NCI-H524 treated with DMSO at 0.1 percent for 48 hours (cell line): ENCODE results near the gene GAB2.
"Not testable (repeated sequence)": the region's sequence is repeated elsewhere in the genome, so short reads cannot be mapped to it uniquely, and the experiment has no call there.

Experiments used
- DNase-seq: peaks from one replicate; lab custom pipeline; 2025; lab: John Stamatoyannopoulos, UW

The GAB2 gene

DNA sequence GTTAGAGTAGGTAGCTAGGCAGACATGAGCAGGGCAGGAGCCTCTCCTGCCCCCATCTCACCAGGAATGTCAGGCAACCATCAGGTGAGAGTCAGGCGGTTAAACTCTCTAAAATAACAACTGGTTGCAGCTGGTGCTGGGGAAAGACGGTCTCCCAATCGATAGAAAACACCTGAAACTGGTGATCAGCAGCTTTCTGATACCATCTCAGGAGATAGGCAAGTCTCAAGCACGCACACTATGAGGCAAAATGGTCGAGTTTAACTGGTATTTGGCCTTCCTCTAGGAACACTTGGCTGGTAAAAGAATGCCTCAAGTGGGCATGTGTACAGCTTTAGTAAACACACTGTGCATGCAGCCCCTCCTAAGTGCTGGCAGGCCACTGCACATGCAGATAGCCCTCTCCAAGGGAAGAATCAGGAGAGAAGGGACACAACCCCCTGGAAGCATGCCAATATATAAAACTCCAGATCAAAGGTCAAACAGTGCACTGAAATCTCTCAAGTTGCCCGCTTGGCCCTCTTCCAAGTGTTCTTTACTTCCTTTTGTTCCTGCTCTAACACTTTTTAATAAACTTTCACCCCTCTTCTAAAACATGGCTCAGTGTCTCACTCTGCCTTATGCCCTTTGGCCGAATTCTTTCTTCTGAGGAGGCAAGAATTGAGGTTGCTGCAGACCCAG is 140.2 kb downstream of the GAB2 start:
- no peak for DNase-seq

DNA sequence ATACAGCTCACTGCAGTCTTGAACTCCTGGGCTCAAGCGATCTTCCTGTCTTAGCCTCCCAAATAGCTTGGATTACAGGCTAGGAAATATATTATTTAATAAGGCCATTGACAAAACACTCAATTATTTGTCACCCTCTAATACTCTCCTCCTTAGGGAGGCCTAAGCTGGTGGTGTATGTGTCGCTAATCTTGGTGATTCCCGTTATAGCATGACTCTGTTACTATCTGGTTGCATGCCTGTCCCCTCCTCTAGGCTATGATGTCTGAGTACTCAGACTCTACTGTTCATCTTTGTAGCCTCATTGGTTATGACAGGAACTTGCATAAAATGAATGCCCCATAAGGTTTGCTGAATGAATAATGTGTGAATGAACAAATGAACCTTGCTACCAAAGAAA is 141.3 kb downstream of the GAB2 start:
- DNase-seq = no peak

DNA sequence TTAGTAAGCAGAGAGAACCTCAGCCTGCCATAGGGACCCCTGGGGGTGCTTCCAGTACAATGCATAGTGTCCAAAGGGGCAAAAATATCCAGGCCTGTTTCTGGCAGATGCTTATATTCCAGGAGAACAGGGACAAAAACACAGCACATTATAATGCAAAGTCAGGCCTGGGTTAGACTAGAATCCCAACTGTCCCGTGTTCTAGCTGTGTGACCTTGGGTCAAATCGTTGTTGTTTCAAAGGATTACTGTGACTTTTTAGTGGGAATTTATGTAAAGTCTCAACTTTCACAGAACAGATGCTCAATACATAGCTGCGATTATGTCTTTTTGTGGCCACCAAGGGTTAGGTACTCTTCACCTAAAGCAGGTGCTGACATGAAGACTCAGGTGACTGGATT is 142.9 kb downstream of the GAB2 start:
- no peak for DNase-seq

DNA sequence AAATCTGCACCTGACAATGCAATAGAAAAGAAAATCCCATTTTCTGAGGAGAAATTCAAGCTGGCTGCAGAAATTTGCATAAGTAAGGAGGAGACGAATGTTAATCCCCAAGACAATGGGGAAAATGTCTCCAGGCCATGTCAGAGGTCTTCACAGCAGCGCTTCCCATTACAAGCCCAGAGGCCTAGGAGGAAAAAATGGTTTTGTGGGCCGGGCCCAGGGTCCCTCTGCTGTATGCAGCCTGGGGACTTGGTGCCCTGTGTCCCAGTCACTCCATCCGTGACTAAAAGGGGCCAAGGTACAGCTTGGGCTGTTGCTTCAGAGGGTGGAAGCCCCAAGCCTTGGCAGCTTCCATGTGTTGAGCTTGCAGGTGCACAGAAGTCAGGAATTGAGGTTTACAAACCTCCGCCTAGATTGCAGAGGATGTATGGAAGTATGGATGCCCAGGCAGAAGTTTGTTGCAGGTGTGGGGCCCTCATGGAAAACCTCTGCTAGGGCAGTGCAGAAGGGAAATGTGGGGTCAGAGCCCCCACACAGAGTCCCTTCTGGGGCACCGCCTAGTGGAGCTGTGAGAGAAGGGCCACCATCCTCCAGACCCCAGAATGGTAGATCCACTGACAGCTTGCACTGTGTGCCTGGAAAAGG is 144.9 kb downstream of the GAB2 start:
- not testable (repeated sequence) for DNase-seq

DNA sequence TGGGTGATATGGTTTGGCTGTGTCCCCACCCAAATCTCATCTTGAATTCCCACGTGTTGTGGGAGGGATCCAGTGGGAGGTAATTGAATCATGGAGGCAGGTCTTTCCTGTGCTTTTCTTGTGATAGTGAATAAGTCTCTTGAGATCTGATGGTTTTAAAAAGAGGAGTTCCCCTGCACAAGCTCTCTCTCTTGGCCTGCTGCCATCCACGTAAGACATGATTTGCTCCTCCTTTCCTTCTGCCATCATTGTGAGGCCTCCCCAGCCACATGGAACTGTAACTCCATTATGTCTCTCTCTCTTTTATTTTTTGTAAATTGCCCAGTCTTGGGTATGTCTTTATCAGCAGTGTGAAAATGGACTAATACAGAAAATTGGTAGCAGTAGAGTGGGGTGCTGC is 145.8 kb downstream of the GAB2 start:
- not testable (repeated sequence) for DNase-seq

DNA sequence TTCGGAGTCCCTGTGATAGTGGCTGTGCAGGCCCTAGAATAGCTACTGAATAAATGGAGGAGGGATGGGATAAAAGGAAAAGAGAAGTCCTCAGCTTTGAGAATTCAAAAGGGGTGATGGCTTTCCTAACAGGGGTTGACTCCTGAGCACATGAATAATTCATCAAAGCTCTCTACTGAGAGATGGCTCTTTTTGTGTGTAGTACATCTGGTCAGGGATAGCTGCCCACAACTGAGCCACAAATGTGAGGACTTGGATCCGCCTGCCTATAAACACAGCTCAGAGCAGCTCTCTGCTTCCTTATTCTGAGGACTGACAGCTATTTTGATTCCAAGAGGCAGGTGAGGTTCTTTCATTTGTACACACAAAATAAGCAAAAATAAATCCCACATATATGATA is 146.6 kb downstream of the GAB2 start:
- no peak for DNase-seq

DNA sequence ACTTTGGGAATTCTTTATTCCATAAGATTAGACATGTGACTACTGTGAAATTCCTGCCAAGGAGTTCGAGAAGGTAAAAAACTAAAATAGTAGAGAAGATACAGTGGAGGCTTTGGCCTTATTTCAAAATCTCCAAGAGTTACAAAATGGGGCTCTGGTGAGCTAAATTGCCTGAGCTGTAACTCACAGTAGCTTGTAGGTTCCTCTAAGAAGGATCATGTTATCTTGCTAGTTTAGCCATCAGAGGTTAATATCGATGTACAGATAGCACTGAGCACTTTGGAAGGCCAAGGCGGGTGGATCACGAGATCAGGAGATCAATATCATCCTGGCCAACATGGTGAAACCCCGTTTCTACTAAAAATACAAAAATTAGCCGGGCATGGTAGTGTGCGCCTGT is 147.8 kb downstream of the GAB2 start:
- DNase-seq = no peak

DNA sequence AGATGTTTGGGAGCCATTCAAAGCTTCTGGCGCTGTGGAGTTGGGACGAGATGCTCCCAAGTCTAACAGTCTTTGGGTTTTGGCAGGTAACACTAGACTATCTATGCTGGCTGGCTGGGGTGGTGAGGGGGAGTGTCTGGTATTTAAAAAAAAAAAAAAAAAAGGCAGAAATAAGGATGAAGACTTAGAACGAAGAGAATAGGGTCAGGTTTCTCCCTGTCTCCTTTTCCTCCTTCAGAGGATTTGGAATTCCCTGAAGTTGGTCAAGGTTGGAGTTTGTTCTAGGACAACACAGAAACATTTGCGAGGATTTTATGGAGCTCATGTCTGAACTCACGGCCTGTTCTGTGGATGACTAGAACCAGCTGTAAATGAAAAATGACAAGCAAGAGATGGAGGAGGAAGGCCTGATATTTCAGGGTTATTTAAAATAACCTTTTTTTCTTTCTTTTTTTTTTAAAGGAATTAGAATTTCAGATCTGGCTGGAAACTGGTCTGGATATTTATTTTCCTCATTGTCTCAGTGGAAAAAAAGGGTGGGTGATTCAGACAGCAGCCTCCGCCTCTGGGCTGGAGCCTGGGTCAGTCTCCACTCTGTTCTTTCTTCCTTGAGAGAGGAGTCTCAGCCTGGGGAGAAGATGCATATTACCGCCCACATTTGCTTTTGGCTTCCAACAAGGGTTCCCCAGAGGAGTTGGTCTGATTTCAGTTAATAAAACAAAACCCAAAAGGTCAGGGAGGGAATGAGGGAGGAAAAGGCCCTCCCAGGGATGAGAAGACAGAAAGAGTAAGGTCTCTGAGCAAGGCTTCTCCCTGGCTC is 148.8 kb downstream of the GAB2 start:
- DNase-seq = no peak

DNA sequence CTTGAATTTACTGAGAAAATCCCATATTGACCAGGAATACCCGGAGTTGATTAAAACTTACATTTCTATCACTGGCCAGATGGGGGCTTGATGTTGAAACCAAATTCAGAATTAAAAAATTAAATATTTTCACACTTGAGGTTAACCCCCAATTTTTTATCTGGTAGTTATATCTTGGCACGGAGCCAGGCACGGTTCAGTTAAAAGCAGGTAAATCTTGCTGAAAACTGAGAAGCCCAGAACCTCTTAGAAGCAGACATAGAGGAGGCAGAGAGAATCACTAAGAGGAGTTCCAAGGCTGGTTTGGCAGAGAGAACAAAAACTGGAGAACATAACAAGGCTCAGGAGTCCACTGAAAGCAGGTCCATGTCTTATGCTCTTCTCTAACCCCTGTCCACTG is 151.2 kb downstream of the GAB2 start:
- DNase-seq = no peak

DNA sequence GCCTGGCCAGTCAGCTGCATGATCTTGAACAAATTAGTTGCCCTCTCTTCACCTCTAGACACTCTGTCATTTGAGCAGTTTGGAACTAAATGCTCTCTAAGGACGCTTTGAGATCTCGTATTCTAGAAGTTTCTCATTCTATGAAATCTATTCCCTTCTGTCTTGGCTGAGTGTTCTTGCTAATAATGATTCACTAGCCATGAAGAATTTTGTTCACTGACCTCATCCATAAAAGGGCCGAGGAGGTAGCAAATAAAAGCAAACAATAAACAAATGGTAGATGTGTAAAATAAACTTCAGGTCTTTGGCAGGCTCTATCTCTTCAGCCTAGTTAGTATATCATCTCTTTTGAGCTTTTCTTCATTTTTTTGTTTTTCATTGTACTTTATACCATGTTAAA is 152.3 kb downstream of the GAB2 start:
- no peak for DNase-seq

DNA sequence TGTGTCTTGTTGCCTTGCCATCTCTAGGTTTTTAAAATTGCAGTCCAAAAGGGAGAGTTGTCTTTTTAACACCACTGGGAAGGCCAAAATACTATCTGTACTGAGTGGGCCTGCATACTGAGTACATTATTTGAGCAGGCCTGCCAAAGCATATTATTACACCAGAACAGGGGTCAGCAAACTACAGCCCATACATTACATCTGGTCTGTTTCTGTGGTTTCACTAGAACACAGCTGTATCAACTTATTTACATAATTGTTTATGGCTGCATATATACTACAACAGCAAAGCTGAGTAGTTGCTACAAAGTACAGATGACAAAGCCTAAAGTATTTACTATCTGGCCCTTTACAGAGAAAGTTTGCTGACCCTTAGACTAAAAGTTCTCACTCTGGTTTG is 154.9 kb downstream of the GAB2 start:
- no peak for DNase-seq

DNA sequence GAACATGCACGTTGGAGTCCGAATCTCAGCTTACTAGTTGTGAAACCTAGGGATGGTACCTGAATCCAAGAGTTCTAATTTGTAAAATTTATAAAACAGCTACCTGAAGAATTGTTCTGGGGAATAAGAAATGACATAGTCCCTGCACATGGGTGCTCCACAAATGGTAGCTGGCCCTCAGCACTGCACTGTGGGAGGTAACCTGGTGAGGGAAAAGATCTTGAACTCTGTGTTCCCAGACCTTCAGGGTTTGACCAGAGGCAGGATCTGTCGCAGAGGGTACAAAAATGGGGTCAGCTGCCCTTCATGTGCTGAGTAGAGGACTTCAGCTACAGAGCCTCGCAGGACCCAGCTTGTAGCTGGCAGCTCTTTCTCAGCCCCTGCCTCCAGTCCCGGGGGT is 155.4 kb downstream of the GAB2 start:
- DNase-seq = no peak

DNA sequence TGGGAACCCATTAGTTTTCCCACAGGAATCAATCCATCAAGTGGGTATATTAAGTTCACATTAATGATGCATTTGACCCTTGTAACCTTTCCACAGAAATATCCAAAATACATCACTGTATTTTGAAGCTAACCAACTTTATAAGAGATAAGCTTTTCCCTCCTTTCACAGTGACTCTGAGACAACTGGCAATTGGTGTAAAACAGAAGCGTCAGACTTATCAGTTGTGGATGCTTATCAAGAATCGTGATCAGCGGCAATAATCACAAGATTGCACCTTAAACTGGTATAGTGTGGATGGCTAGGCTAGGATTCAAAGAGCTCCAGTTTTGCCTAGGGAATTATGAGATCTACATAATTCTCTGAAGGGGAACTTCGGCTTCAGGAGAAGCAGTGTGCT is 155.8 kb downstream of the GAB2 start:
- DNase-seq = no peak

DNA sequence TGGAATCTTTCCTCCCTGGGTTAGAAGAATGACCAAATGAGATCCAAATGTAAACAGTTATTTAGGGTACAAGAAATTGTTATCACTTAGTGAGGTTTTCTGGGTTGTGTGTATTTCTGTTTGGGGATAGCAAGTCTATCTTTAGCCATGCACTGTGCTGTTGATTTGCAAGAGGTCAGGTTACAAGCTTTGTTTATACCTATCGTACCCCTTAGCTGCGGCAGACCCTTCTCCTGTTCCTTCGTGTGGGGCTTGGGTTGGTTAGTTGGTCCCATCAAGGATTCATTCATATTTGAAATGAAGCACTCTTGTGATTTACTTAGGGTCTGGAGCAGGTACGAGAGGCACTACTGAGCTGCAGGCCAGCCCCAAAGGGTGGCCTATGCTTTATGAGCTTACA is 156.3 kb downstream of the GAB2 start:
- DNase-seq = no peak

DNA sequence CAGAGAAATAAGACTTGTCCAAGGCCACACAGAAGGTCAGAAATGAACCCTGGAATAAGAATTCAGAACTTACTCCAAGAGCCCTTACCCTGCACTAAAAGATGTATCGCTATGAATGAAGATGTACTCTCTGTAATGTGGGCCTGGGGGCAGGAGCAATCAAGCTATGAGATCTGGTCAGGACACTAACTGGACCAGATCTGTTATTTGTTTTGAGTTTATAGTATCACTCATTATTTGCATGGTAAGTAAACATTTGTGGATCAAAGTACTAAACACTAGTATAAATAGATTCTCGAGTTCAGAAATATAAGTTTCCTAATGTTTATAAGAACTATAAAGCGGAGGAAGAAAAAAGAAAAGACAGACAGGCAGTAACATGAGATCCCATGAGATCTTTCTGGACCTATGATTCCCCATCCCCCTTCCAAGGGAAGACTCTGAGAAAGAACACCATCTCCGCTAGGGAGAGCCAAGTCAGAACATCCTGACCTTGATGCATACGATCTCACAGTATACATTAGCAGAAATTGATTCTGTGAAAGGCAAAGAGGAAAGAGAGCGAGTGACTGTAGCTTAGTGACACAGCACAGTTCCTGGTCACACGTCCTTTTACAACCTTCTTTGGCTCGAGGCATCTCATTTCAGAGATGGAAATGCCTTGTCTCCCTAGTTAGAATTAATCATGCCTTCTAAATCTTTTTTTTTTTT is 157.7 kb downstream of the GAB2 start:
- DNase-seq = no peak

DNA sequence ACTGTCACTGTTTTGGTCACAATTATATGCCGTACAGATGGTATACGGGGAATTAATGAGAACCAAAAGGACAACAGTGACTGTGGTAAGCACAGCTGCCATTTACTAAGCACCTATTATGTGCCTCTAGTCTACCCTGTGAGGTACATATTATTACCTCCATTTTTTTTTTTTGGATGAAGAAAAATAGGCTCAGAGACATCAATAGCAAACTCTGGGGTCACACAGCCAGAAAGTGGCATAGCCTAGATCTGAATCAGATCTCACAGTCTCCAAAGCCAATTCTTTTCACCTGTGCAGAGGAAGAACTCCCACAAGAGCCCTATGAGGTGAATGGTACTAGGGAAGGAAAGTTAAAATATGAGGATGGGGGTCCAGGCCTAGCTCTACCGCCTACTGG is 160.0 kb downstream of the GAB2 start:
- DNase-seq = no peak

DNA sequence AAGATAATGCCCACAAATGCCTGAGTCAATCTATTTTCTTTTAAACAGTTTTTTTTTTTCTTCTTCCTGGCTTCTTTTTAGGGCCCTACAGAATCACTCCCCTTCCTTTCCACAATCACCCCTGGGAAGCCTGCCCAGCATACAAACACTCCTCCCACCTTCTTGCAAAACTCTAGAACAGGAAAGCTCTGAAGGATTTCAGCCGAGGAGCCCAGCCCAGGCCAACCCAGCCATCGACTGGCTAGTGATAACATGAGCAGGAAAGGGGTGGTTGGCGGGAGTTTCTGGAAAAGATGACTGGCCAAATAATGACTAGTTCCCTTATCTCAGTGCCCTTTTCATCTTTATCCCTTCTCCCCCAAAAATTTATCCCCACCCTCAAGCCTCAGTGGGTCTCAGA is 160.7 kb downstream of the GAB2 start:
- DNase-seq = no peak

DNA sequence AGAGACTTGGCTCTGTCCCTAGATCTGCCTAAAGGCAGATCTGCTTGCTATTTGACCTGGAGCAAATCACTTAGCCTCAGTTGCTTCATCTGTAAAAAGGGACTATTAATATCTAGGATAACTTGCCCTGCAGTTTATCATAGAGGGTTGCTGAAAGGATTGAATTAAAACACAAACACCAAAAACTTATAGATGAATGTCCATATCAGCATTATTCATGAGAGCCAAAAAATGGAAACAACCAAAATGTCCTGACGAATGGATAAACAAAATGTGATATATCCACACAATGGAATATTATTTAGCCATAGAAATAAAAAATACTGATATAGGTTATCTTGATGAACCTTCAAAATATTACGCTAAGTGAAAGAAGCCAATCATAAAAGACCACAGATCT is 161.7 kb downstream of the GAB2 start:
- DNase-seq = no peak

DNA sequence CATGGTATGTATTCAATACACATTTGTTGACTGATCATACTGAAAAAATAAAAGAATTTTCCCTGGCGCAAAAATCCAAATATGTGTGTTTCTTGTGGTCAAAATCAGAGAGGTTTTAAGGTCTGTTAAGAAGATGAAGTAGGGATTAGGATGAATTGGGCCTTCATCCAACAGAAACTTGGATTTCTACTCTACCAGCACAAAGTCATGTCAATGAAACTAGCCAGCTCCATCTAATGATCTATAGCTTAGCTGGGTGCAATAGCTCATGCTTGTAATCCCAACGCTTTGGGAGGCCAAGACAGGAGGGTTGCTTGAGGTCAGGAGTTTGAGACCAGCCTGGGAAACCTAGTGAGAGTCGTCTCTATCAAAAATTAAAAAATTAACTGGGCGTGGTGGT is 163.4 kb downstream of the GAB2 start:
- DNase-seq = no peak

DNA sequence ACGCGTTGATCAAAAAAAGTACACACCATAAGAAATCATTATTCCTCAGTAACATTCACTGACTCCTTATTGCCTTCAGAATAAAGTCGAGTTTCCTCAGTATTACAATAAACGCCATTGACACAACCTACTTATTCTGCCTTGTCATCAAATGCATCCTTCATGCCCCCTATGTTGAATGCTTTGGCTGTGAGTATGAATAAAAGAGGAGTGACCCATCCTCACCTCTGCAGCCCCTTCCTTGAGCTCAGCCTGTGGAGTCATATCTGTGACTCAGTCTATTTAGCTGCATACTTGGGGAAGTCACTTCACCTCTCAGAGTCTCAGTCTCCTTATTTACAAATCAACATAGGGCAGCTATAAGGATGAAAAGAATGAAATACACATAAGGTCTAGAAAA is 163.8 kb downstream of the GAB2 start:
- no peak for DNase-seq

DNA sequence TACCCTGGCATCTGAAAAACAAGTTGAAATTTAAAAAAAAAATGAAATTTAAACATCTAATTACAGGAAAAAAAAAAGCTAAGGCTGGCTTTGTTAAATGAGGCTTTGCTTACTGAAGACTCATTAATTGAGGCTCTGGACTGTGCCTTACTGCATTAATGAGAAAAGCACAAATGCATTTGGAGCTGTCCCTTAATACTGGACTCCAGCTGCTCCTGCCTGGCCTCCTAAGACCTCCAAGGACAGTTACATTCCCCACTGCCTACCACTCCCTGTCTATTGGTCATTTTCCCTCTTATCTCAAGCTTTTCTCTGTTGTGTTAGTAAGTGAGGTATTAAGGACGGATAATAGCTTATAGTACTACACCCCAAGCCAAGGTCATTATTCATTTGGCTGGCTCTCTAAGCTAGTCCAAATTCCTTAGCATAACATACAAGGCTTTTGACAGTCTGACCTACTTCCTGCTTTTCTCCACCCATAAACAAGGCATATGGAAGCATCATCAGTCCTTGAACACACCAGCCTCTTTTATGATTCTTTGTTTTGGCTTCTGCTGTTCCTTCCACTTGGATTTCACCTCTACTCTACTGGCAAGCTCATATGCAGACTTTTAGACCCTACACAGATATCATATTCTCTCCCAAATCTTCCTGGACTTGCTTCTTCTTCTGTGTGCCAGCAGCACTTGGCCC is 166.4 kb downstream of the GAB2 start:
- no peak for DNase-seq

DNA sequence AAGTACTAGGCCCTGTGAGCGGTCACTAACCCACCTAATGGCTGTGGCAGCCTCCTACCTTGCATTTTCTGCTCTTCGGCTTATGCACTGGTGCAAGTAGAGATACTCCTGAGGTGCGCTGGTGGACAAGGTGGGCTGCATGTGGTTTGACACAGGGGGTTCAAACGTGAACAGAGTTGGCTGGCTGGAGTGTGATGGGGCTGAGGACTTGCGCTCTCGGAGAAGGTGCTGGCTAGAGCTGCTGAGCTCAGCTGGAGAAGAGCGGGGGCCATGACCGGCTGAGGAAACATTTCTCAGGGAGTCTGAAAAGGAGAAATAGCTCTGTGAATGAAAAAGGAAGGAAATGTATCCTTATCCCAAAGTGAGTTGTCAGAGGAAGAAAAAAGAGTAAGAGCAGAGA is 167.5 kb downstream of the GAB2 start:
- no peak for DNase-seq
